Liver (tissue), 9 donors: ENCODE results near the gene PDZD11. TPM values are rescaled to one million over a fixed set of nuclear protein-coding genes. Genes with fewer than 3 reads are reported as not detected.
"Not testable (repeated sequence)": the region's sequence is repeated elsewhere in the genome, so short reads cannot be mapped to it uniquely, and the experiment has no call there.

Experiments used
- DNase-seq: peaks from one replicate; pipeline ENCODE4 v3.0.0-alpha.2; 2017; ENCODE audit warnings: low spot score
- H3K27ac ChIP-seq, 2 donors: one replicate each; pipeline ENCODE4 v1.7.0; 2013; ENCODE audit warnings: inconsistent platforms in 2 of 2, low read length in 2 of 2, control low read depth in 1 of 2, low read depth in 1 of 2, mild to moderate bottlenecking in 1 of 2
- H3K27me3 ChIP-seq, 4 donors: one replicate each; pipeline versions ENCODE4 v1.6.1 to v1.7.0; 2013; ENCODE audit warnings: low read length in 3 of 4, inconsistent platforms in 1 of 4, mild to moderate bottlenecking in 1 of 4, moderate library complexity in 1 of 4; ENCODE audit not compliant: control insufficient read depth in 4 of 4, insufficient read depth in 4 of 4
- H3K36me3 ChIP-seq, 4 donors: one replicate each; pipeline versions ENCODE4 v1.6.1 to v1.7.0; 2013; ENCODE audit warnings: low read length in 3 of 4, mild to moderate bottlenecking in 3 of 4, low read depth in 1 of 4, moderate library complexity in 1 of 4; ENCODE audit not compliant: control insufficient read depth in 4 of 4, insufficient read depth in 3 of 4
- H3K4me1 ChIP-seq, 4 donors: one replicate each; pipeline versions ENCODE4 v1.6.1 to v1.7.0; 2013; ENCODE audit warnings: low read length in 3 of 4, mild to moderate bottlenecking in 3 of 4, moderate library complexity in 1 of 4; ENCODE audit not compliant: control insufficient read depth in 4 of 4, insufficient read depth in 4 of 4
- H3K4me3 ChIP-seq, 3 donors: one replicate each; pipeline versions ENCODE4 v1.6.1 to v1.7.0; 2013; ENCODE audit warnings: low read length in 3 of 3, control low read depth in 1 of 3, low read depth in 1 of 3, mild to moderate bottlenecking in 1 of 3
- H3K9ac ChIP-seq, 2 donors: one replicate each; pipeline ENCODE4 v1.7.0; 2013; ENCODE audit warnings: low read length in 2 of 2, mild to moderate bottlenecking in 2 of 2, moderate library complexity in 2 of 2, control low read depth in 1 of 2, low read depth in 1 of 2
- H3K9me3 ChIP-seq, 4 donors: one replicate each; pipeline versions ENCODE4 v1.6.1 to v1.7.0; 2013; ENCODE audit warnings: low read length in 3 of 4; ENCODE audit not compliant: control insufficient read depth in 4 of 4
- EGR1 ChIP-seq, 2 donors: IDR thresholded peaks; 2 replicates each; pipeline ENCODE4 v1.6.1; 2016 to 2018; ENCODE audit warnings: antibody characterized with exemption in 2 of 2, low read depth in 2 of 2
- FOXA1 ChIP-seq: IDR thresholded peaks from 2 replicates; pipeline ENCODE4 v1.6.1; 2016; ENCODE audit warnings: antibody characterized with exemption
- FOXA2 ChIP-seq: IDR thresholded peaks from 2 replicates; pipeline ENCODE4 v1.6.1; 2016; ENCODE audit warnings: antibody characterized with exemption
- GABPA ChIP-seq, 2 donors: IDR thresholded peaks in 1 of 2; conservative IDR thresholded peaks in 1 of 2; 2 replicates each; pipeline ENCODE4 v1.6.1; 2016; ENCODE audit warnings: antibody characterized with exemption in 2 of 2, mild to moderate bottlenecking in 1 of 2, moderate library complexity in 1 of 2
- HNF4A ChIP-seq, 2 donors: conservative IDR thresholded peaks; 2 replicates each; pipeline ENCODE4 v1.6.1; 2016; ENCODE audit warnings: antibody characterized with exemption in 2 of 2, mild to moderate bottlenecking in 2 of 2
- HNF4G ChIP-seq: IDR thresholded peaks from 2 replicates; pipeline ENCODE4 v1.6.1; 2016; ENCODE audit warnings: antibody characterized with exemption
- JUND ChIP-seq, 2 donors: IDR thresholded peaks; 2 replicates each; pipeline ENCODE4 v1.6.1; 2016; ENCODE audit warnings: antibody characterized with exemption in 2 of 2
- NR2F2 ChIP-seq: IDR thresholded peaks from 2 replicates; pipeline ENCODE4 v1.6.1; 2016; ENCODE audit warnings: antibody characterized with exemption
- RAD21 ChIP-seq, 2 donors: IDR thresholded peaks; 2 replicates each; pipeline ENCODE4 v1.6.1; 2016; ENCODE audit warnings: antibody characterized with exemption in 2 of 2, mild to moderate bottlenecking in 2 of 2
- RXRA ChIP-seq, 2 donors: IDR thresholded peaks; 2 replicates each; pipeline ENCODE4 v1.6.1; 2017 to 2018; ENCODE audit warnings: antibody characterized with exemption in 2 of 2, mild to moderate bottlenecking in 1 of 2
- SP1 ChIP-seq: IDR thresholded peaks from 2 replicates; pipeline ENCODE4 v1.6.1; 2018; ENCODE audit warnings: antibody characterized with exemption, mild to moderate bottlenecking
- TAF1 ChIP-seq: conservative IDR thresholded peaks from 2 replicates; pipeline ENCODE4 v1.6.1; 2016; ENCODE audit warnings: antibody characterized with exemption, mild to moderate bottlenecking
- YY1 ChIP-seq: IDR thresholded peaks from 2 replicates; pipeline ENCODE4 v1.6.1; 2016; ENCODE audit warnings: antibody characterized with exemption, mild to moderate bottlenecking
- WGBS: extraction: QIAGEN DNeasy Blood & Tissue Kit; methylation state at CpG from one replicate; pipeline ENCODE4 v1.1.7; 2013; 5-methylcytosine and 5-hydroxymethylcytosine counted together
- polyA plus RNA-seq, 2 donors: library from polyadenylated mRNA; stranded (reverse) in 1 of 2; unstranded in 1 of 2; fragments of 200-250 nt in 1 of 2; fragments of >200 nt in 1 of 2; fragmentation: Nextera tagmentation in 1 of 2; extraction: Ambion mirVana in 1 of 2; gene quantifications; one replicate each; pipeline versions ENCODE4 v1.2.1 to v1.2.3, GENCODE V29; 2013 to 2015
- total RNA-seq, 2 donors: library from RNA; depleted of rRNA; stranded (reverse); fragments of >200 nt; gene quantifications; one replicate each; pipeline ENCODE4 v1.2.3, GENCODE V29; 2014
- TF ChIP-seq, protein P1 (sequence below): fragments of 150-350 bp; IDR thresholded peaks from 2 replicates; pipeline ENCODE4 v1.5.1; 2017; ENCODE audit warnings: improper control_type of control experiment, low read depth, low read length; ENCODE audit not compliant: missing input control
- TF ChIP-seq, protein P2 (sequence below): IDR thresholded peaks from 2 replicates; pipeline ENCODE4 v1.6.1; 2016; ENCODE audit warnings: antibody characterized with exemption
- TF ChIP-seq, protein P3 (sequence below): IDR thresholded peaks from 2 replicates; pipeline ENCODE4 v1.6.1; 2016; ENCODE audit warnings: antibody characterized with exemption
- TF ChIP-seq, protein P4 (sequence below): IDR thresholded peaks from 2 replicates; pipeline ENCODE4 v1.6.1; 2016; ENCODE audit warnings: antibody characterized with exemption
- donor health status: healthy.
- donor health status: healthy.
- donor health status: healthy.
- donor health status: healthy.
- donor health status: healthy.

Gene PDZD11
- total and polyA plus RNA-seq, 4 donors, result 8.5 to 25.9 (median 15.8) TPM

DNA sequence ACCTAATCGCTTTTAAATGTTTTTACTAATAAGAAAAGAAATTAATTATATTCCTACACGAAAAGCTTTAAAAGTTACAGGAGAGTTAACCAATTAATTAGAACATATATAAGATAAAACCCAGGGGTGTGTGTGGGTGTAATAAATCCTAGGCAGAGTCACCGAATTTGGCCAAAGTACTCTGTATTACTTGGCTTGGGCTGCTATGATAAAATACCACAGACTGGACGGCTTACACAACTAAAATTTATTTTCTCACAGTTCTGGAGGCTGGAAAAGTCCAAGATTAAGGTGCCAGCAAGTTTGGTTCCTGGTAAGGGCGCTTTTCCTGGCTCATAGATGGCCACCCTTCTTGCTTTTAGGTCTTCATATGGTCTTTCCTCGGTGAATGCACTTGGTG is 44.8 kb downstream of the PDZD11 start:
- no peak overlapping the region for H3K4me3 ChIP-seq
- no peaks in the 10 kb centered on the region for H3K27me3 ChIP-seq
- TF ChIP-seq, protein P1, sequence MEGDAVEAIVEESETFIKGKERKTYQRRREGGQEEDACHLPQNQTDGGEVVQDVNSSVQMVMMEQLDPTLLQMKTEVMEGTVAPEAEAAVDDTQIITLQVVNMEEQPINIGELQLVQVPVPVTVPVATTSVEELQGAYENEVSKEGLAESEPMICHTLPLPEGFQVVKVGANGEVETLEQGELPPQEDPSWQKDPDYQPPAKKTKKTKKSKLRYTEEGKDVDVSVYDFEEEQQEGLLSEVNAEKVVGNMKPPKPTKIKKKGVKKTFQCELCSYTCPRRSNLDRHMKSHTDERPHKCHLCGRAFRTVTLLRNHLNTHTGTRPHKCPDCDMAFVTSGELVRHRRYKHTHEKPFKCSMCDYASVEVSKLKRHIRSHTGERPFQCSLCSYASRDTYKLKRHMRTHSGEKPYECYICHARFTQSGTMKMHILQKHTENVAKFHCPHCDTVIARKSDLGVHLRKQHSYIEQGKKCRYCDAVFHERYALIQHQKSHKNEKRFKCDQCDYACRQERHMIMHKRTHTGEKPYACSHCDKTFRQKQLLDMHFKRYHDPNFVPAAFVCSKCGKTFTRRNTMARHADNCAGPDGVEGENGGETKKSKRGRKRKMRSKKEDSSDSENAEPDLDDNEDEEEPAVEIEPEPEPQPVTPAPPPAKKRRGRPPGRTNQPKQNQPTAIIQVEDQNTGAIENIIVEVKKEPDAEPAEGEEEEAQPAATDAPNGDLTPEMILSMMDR, result no peak
- TF ChIP-seq, protein P2, sequence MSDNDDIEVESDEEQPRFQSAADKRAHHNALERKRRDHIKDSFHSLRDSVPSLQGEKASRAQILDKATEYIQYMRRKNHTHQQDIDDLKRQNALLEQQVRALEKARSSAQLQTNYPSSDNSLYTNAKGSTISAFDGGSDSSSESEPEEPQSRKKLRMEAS, result no peak
- TF ChIP-seq HNF4G (no peak), JUND (IDR thresholded peaks at IDR 0.05) (no peak), TAF1 (no peak)
- TF ChIP-seq, protein P3, sequence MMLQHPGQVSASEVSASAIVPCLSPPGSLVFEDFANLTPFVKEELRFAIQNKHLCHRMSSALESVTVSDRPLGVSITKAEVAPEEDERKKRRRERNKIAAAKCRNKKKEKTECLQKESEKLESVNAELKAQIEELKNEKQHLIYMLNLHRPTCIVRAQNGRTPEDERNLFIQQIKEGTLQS, result no peak
- no peaks in the 10 kb centered on the region for H3K36me3 ChIP-seq
- no peak overlapping the region for H3K27ac ChIP-seq
- no peak overlapping the region for H3K9ac ChIP-seq
- no peaks in the 10 kb centered on the region for H3K9me3 ChIP-seq
- 91% methylated on average over 6 of the region's 6 CpGs for WGBS
- no peak for DNase-seq
- no peaks in the 10 kb centered on the region for H3K4me1 ChIP-seq

DNA sequence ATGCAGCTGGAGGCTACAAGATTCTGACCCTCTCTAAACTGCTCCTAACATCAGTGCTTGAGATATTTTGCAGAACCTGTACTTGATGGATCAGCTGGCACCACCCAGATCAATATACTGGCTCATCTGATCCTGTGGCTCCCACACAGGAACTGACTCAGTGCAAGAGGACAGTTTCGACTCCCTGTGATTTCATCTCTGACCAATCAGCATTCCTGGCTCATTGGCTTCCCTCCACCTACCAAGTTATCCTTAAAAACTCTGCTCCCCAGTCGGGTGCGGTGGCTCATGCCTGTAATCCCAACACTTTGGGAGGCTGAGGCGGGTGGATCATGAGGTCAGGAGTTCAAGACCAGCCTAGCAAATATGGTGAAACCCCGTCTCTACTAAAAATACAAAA is 46.1 kb downstream of the PDZD11 start:
- not testable (repeated sequence) for DNase-seq, H3K9me3 ChIP-seq, H3K27ac ChIP-seq, H3K9ac ChIP-seq, H3K36me3 ChIP-seq, H3K27me3 ChIP-seq, H3K4me1 ChIP-seq, H3K4me3 ChIP-seq
- WGBS, result 87% methylated on average over 5 of the region's 5 CpGs

DNA sequence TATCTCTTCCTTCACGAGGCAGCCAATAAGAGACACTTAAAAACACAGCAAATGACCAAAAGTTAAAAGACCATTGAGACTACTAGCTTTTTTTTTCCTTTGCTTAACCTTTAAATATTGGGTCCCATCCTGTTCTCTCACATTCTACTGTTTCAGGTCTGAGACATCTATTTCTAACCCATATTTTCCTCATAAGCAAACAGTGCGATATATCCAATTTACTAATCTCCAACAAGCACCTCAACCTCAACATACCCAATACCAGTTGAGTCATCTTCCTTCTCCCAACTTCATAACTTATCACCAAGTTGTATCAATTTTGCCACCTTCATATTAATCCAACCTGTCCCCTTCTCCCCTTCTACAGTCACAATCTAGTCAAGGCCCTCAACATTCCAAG is 48.2 kb downstream of the PDZD11 start:
- H3K9ac ChIP-seq, result no peak overlapping the region
- 90% methylated on average over 2 of the region's 2 CpGs for WGBS
- H3K36me3 ChIP-seq, result no peaks in the 10 kb centered on the region
- no peak overlapping the region for H3K27ac ChIP-seq
- H3K4me1 ChIP-seq, result no peaks in the 10 kb centered on the region
- no peaks in the 10 kb centered on the region for H3K27me3 ChIP-seq
- H3K4me3 ChIP-seq, result no peak overlapping the region
- DNase-seq, result no peak
- no peak for TF ChIP-seq TAF1
- no peak for TF ChIP-seq FOXA2
- TF ChIP-seq SP1, result no peak
- TF ChIP-seq, protein P2, result no peak
- TF ChIP-seq FOXA1, result no peak
- TF ChIP-seq YY1, result no peak
- TF ChIP-seq HNF4A (conservative IDR thresholded peaks at IDR 0.05), result no peak
- no peak for TF ChIP-seq HNF4G
- TF ChIP-seq, protein P3, result no peak
- no peak for TF ChIP-seq RAD21 (IDR thresholded peaks at IDR 0.05)
- TF ChIP-seq GABPA (IDR thresholded peaks at IDR 0.05 in 1 of 2, conservative IDR thresholded peaks at IDR 0.05 in 1 of 2), result no peak
- TF ChIP-seq RXRA (IDR thresholded peaks at IDR 0.05), result no peak
- TF ChIP-seq EGR1 (IDR thresholded peaks at IDR 0.05; ENCODE audit: low read depth in 2 of 2), result no peak
- TF ChIP-seq, protein P4, sequence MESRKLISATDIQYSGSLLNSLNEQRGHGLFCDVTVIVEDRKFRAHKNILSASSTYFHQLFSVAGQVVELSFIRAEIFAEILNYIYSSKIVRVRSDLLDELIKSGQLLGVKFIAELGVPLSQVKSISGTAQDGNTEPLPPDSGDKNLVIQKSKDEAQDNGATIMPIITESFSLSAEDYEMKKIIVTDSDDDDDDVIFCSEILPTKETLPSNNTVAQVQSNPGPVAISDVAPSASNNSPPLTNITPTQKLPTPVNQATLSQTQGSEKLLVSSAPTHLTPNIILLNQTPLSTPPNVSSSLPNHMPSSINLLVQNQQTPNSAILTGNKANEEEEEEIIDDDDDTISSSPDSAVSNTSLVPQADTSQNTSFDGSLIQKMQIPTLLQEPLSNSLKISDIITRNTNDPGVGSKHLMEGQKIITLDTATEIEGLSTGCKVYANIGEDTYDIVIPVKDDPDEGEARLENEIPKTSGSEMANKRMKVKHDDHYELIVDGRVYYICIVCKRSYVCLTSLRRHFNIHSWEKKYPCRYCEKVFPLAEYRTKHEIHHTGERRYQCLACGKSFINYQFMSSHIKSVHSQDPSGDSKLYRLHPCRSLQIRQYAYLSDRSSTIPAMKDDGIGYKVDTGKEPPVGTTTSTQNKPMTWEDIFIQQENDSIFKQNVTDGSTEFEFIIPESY, result no peak
- TF ChIP-seq, protein P1, result no peak
- no peak for TF ChIP-seq NR2F2
- TF ChIP-seq JUND (IDR thresholded peaks at IDR 0.05), result no peak
- no peaks in the 10 kb centered on the region for H3K9me3 ChIP-seq
